ENCODE data around the gene RCN2.

Gene RCN2

DNA sequence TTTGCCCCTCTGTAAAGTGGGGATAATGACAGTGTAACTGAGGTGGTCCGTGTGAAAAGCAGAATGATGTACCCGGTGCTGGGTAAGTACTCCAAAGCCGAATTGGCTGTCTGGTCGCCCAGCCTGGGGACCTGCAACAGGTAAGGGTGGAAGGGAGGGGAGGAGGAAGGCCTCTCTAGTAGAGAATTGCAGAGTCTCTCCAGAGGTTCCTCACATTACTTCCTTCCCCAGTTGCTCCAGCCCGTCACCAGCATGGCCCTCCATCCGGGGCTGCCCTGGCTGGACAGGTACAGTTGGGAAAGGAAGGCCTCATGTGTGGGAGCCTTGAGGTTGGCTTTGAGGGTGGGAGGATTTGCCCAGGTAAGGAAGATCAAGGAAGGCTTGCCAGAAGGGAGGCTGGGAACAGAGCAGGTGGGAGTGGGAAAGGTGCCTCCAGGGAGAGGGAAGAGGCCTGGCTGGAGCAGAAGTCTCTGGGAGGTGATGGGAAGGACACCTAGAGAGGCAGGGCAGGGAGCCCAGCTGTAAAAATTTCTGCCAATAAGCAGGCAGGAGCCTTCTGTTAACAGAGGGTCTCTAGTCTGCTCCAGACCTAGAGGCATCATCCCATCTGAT, 61.7 kb downstream of the RCN2 start:
- no peaks in the 10 kb centered on the region for H3K27me3 ChIP-seq (ENCODE audit: control insufficient read depth in 1 of 2, insufficient read depth in 2 of 2, low read length in 2 of 2)
- H3K36me3 ChIP-seq (ENCODE audit: control insufficient read depth in 1 of 2, insufficient read depth in 2 of 2, low read length in 2 of 2) = no peaks in the 10 kb centered on the region
- H3K4me1 ChIP-seq (ENCODE audit: control insufficient read depth in 1 of 2, insufficient read depth in 2 of 2, low read length in 2 of 2) = peaks cover 9 to 25% of the 10 kb centered on the region in 2 donors
- H3K27ac ChIP-seq (ENCODE audit: low read depth, low read length) = no peak overlapping the region
- H3K9me3 ChIP-seq (ENCODE audit: control insufficient read depth in 1 of 2, low read length in 2 of 2) = no peaks in the 10 kb centered on the region
- no peak overlapping the region for H3K4me3 ChIP-seq (ENCODE audit: low read depth in 1 of 2, low read length in 2 of 2)
- no peak overlapping the region for H3K9ac ChIP-seq (ENCODE audit: low read depth in 1 of 2, low read length in 2 of 2)

DNA sequence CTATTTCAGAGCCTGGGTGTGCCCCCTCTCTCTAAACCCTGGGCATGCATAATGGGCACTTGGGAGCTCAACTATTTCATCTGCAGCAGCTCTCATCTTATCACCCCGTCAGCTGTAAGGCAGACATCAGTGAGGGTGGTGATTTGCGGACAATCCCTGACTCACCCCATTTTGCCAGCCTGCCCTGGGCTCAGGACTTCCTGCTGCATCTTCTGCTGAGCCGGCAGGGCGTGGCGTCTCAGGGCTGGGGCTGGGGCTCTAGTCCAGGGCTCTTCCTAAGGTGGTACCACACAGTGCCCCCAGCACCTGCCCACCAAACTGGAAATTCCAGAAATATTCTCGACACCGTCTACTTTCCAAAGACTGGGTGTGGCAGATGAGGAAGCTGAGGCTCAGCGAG, 62.5 kb downstream of the RCN2 start:
- H3K4me1 ChIP-seq (ENCODE audit: control insufficient read depth in 1 of 2, insufficient read depth in 2 of 2, low read length in 2 of 2) = peaks cover 1 to 17% of the 10 kb centered on the region in 2 donors
- H3K27ac ChIP-seq (ENCODE audit: low read depth, low read length) = no peak overlapping the region
- H3K9ac ChIP-seq (ENCODE audit: low read depth in 1 of 2, low read length in 2 of 2) = no peak overlapping the region
- H3K4me3 ChIP-seq (ENCODE audit: low read depth in 1 of 2, low read length in 2 of 2) = no peak overlapping the region
- no peaks in the 10 kb centered on the region for H3K27me3 ChIP-seq (ENCODE audit: control insufficient read depth in 1 of 2, insufficient read depth in 2 of 2, low read length in 2 of 2)
- H3K9me3 ChIP-seq (ENCODE audit: control insufficient read depth in 1 of 2, low read length in 2 of 2) = no peaks in the 10 kb centered on the region
- no peaks in the 10 kb centered on the region for H3K36me3 ChIP-seq (ENCODE audit: control insufficient read depth in 1 of 2, insufficient read depth in 2 of 2, low read length in 2 of 2)

DNA sequence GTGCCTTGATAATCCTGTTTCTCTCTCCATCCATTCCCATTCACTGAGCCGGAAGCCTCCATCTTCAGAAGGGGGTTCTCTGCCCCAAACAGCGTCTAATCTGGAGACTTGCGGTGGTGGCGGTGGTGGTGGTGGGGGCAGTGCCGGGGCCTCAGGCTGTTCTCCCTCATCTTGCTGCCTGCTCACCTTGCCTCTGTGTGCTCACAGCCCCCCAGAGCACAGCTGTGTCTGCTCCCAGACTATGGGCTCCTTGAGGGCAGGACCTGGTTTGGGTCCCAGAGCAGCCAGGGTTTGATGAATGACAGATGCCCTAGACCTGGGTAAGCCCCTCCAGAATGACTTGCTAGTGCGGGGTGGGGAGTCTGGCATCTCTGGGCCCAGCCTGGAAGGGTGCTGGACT, 62.9 kb downstream of the RCN2 start:
- peaks cover 0 to 17% of the 10 kb centered on the region in 2 donors for H3K4me1 ChIP-seq (ENCODE audit: control insufficient read depth in 1 of 2, insufficient read depth in 2 of 2, low read length in 2 of 2)

DNA sequence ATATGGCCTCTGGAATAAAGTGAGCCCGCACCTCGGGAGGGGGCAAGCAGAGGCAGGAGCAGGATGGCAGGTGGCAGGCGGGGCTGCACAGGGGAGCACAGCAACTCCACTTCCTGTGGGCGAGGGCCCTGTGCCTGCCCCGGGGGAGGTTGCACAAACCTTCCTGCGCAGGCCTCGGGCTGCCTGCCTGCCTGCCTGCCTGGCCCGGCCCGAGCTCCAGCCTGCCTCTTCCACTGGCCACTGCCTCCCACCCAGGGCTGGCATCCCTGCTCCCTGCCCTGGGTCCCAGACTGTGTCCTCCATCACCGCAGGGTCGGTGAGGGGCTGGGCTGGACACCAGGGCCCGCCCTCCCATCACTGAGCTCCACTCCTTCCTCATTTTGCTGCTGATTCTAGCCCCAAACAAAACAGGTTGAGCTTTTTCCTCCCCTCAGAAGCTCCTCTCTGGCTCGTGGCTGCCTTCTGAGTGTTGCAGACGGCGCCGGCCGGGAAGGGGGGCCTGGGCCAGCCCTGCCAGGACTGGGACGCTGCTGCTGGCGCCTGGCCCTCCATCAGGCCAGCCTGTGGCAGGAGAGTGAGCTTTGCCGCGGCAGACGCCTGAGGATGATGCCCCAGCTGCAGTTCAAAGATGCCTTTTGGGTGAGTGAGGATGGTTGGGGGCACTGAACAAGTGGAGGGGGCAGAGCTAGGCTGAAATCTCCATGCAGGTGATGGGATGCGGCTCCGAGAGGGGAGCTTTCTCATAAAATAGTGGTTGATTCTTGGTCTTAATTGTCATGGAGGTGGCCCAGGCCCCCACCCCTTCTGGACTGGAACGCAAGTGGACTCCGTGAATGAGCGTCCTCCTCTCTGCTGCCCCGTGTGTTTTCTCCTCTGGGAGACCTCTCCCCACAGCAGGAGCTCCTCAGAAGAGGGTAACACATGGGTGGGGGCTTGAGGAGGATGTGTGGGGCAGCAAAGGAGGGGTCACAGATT, 63.7 kb downstream of the RCN2 start, which contains the start of gene PSTPIP1:
TSS of gene PSTPIP1 (plus strand) at position 156 of the 975 bp plus-strand sequence. CDS start at position 604, 448 bp downstream.
- Histone ChIP-seq H3K4me1 (ENCODE audit: control insufficient read depth in 1 of 2, insufficient read depth in 2 of 2, low read length in 2 of 2) (peaks cover 0 to 17% of the 10 kb centered on the region in 2 donors), H3K4me3 (ENCODE audit: low read depth in 1 of 2, low read length in 2 of 2) (peak within 1 kb of the TSS; percentile 52 to 62), H3K27me3 (ENCODE audit: control insufficient read depth in 1 of 2, insufficient read depth in 2 of 2, low read length in 2 of 2) (no peaks in the 10 kb centered on the region), H3K9ac (ENCODE audit: low read depth in 1 of 2, low read length in 2 of 2) (peak within 1 kb of the TSS; percentile 46 to 63), H3K27ac (ENCODE audit: low read depth, low read length) (peak within 1 kb of the TSS; percentile 32), H3K36me3 (ENCODE audit: control insufficient read depth in 1 of 2, insufficient read depth in 2 of 2, low read length in 2 of 2) (no peaks in the 10 kb centered on the region), H3K9me3 (ENCODE audit: control insufficient read depth in 1 of 2, low read length in 2 of 2) (no peaks in the 10 kb centered on the region)

More for the DNA sequence above, 62.9 kb downstream of the RCN2 start:
- H3K9me3 ChIP-seq (ENCODE audit: control insufficient read depth in 1 of 2, low read length in 2 of 2) = no peaks in the 10 kb centered on the region
- no peaks in the 10 kb centered on the region for H3K36me3 ChIP-seq (ENCODE audit: control insufficient read depth in 1 of 2, insufficient read depth in 2 of 2, low read length in 2 of 2)
- H3K27me3 ChIP-seq (ENCODE audit: control insufficient read depth in 1 of 2, insufficient read depth in 2 of 2, low read length in 2 of 2) = no peaks in the 10 kb centered on the region
- no peak overlapping the region for H3K27ac ChIP-seq (ENCODE audit: low read depth, low read length)
- peak overlapping the region in 1 of 2 donors; percentile 46 for H3K9ac ChIP-seq (ENCODE audit: low read depth in 1 of 2, low read length in 2 of 2)
- no peak overlapping the region for H3K4me3 ChIP-seq (ENCODE audit: low read depth in 1 of 2, low read length in 2 of 2)

DNA sequence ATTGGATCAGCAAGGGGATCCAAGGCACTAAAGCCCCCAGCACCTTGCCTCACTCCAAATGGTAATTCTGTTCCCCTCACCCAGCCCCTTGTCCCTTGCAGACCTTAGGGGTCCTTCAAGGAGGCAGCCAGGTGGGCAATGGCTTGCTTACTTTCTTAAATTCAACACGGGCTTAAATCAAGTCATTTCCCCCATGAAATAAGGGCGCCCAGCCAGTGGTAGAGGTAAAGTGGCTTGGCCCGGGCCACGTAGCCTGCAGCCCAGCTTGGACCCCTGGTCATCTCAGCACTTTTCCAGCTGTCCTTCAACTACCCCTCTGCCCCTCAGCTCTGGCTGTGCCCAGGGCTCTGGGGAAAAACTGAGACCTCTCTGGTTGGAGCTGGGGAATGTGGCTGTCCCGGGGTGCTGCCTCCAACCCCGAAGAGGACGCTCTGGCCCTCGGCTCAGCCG, 64.6 kb downstream of the RCN2 start:
- no peaks in the 10 kb centered on the region for H3K27me3 ChIP-seq (ENCODE audit: control insufficient read depth in 1 of 2, insufficient read depth in 2 of 2, low read length in 2 of 2)
- H3K9me3 ChIP-seq (ENCODE audit: control insufficient read depth in 1 of 2, low read length in 2 of 2) = no peaks in the 10 kb centered on the region
- peaks cover 0 to 17% of the 10 kb centered on the region in 2 donors for H3K4me1 ChIP-seq (ENCODE audit: control insufficient read depth in 1 of 2, insufficient read depth in 2 of 2, low read length in 2 of 2)
- H3K9ac ChIP-seq (ENCODE audit: low read depth in 1 of 2, low read length in 2 of 2) = peak overlapping the region; percentile 46 to 54
- peak overlapping the region; percentile 52 to 62 for H3K4me3 ChIP-seq (ENCODE audit: low read depth in 1 of 2, low read length in 2 of 2)
- H3K36me3 ChIP-seq (ENCODE audit: control insufficient read depth in 1 of 2, insufficient read depth in 2 of 2, low read length in 2 of 2) = no peaks in the 10 kb centered on the region
- H3K27ac ChIP-seq (ENCODE audit: low read depth, low read length) = no peak overlapping the region

DNA sequence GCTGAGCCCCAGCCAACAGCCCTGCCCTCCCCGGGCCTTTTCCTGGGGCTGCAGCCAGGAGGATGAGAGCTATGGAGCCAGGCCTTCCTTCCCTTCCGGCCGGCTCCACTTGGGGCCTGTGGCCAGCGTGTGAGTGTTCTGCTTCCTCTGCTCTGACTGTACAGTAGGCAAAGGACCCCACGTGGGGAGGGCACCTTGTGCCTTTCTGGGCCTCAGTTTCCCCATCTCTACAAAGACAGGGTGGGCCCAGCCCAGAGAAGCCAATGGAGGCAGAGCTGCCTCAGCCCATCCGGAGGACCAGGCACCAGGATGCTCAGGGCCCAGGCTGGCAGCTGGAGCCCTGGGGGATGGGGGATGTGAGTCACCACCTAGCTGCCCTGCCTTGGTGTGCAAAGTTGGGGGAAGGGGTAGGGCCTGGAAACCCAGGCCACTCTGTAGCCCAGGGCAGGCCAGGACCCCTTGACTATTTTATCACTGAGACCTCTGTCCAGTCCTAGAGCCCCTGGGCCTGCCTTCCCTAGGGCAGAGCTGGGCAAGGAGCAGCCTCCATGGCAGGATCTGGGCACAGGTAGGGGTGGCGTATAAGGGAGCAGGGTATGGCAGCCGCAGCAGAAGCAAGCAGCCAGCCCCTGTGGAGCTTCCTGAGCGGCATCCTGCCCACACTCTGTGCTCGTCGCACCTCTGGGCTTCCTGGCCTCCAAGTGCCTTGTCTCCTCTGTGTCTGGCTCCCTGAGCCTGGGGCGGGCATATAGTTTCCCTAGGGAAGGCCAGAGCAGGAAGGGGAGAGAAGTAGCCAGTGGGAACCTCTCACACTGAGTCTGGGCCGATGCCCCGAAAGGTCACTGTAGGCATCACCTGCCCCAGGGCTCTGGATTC, 65.2 kb downstream of the RCN2 start:
- peaks cover 0 to 20% of the 10 kb centered on the region in 2 donors for H3K4me1 ChIP-seq (ENCODE audit: control insufficient read depth in 1 of 2, insufficient read depth in 2 of 2, low read length in 2 of 2)
- H3K27me3 ChIP-seq (ENCODE audit: control insufficient read depth in 1 of 2, insufficient read depth in 2 of 2, low read length in 2 of 2) = no peaks in the 10 kb centered on the region
- H3K27ac ChIP-seq (ENCODE audit: low read depth, low read length) = no peak overlapping the region

DNA sequence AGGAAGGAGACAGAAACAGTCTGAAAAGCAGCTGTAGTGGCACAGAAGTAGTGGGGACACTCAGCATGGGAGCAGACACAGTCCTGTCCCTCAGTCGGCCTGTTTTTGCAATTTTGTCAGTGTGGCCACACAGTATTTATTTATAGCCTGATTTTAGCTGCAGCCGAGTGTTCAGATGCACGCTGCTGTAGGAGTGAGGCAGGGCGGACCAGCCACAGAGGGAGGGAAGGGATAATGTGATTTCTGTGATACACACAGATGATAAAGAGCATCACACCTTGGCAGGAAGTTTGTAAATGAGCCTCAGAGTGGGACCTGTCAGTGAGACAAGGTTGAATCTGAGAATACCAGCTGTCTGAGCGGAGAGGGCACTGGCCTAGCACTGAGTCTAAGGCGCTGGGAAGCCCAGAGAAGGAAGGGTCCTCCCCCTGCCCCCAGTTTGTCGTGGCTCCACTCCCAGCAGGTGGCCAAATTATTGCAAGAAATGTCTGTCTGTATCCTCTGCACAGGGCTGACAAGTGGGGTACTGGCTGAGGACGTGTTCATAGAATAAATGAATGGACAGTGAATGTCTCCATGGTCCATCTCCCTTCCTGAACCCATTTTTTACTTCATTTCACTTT, 67.2 kb downstream of the RCN2 start:
- H3K4me3 ChIP-seq (ENCODE audit: low read depth in 1 of 2, low read length in 2 of 2) = no peak overlapping the region
- no peaks in the 10 kb centered on the region for H3K27me3 ChIP-seq (ENCODE audit: control insufficient read depth in 1 of 2, insufficient read depth in 2 of 2, low read length in 2 of 2)
- H3K4me1 ChIP-seq (ENCODE audit: control insufficient read depth in 1 of 2, insufficient read depth in 2 of 2, low read length in 2 of 2) = peaks cover 6 to 26% of the 10 kb centered on the region in 2 donors
- H3K9me3 ChIP-seq (ENCODE audit: control insufficient read depth in 1 of 2, low read length in 2 of 2) = no peaks in the 10 kb centered on the region
- H3K27ac ChIP-seq (ENCODE audit: low read depth, low read length) = no peak overlapping the region
- H3K36me3 ChIP-seq (ENCODE audit: control insufficient read depth in 1 of 2, insufficient read depth in 2 of 2, low read length in 2 of 2) = no peaks in the 10 kb centered on the region
- no peak overlapping the region for H3K9ac ChIP-seq (ENCODE audit: low read depth in 1 of 2, low read length in 2 of 2)

More for the DNA sequence above, 65.2 kb downstream of the RCN2 start:
- H3K9ac ChIP-seq (ENCODE audit: low read depth in 1 of 2, low read length in 2 of 2) = peak overlapping the region; percentile 46 to 54
- H3K36me3 ChIP-seq (ENCODE audit: control insufficient read depth in 1 of 2, insufficient read depth in 2 of 2, low read length in 2 of 2) = no peaks in the 10 kb centered on the region
- H3K4me3 ChIP-seq (ENCODE audit: low read depth in 1 of 2, low read length in 2 of 2) = peak overlapping the region; percentile 52 to 62
- no peaks in the 10 kb centered on the region for H3K9me3 ChIP-seq (ENCODE audit: control insufficient read depth in 1 of 2, low read length in 2 of 2)

DNA sequence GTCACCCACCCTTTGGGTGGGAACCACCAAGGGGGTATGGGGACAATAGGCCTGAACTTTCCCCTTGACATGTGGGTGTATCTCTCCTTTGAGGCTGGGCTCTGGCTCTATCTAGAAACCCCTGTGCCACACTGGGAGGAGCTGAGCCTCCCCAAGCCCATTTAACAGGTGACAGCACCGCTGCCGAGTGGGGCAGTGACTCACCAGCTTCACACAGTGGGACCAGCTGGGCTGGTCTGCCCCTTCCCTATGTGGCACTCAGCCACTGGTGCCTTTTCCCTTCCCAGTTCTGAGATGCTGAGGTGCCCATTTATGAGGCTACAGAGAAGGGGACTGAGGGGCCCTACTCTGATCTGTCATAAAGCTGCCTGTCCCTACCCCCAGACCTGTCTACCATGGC, 68.4 kb downstream of the RCN2 start:
- Histone ChIP-seq H3K4me3 (ENCODE audit: low read depth in 1 of 2, low read length in 2 of 2) (no peak overlapping the region), H3K27me3 (ENCODE audit: control insufficient read depth in 1 of 2, insufficient read depth in 2 of 2, low read length in 2 of 2) (no peaks in the 10 kb centered on the region), H3K27ac (ENCODE audit: low read depth, low read length) (no peak overlapping the region), H3K9ac (ENCODE audit: low read depth in 1 of 2, low read length in 2 of 2) (no peak overlapping the region), H3K4me1 (ENCODE audit: control insufficient read depth in 1 of 2, insufficient read depth in 2 of 2, low read length in 2 of 2) (peaks cover 6 to 20% of the 10 kb centered on the region in 2 donors), H3K9me3 (ENCODE audit: control insufficient read depth in 1 of 2, low read length in 2 of 2) (no peaks in the 10 kb centered on the region), H3K36me3 (ENCODE audit: control insufficient read depth in 1 of 2, insufficient read depth in 2 of 2, low read length in 2 of 2) (no peaks in the 10 kb centered on the region)

DNA sequence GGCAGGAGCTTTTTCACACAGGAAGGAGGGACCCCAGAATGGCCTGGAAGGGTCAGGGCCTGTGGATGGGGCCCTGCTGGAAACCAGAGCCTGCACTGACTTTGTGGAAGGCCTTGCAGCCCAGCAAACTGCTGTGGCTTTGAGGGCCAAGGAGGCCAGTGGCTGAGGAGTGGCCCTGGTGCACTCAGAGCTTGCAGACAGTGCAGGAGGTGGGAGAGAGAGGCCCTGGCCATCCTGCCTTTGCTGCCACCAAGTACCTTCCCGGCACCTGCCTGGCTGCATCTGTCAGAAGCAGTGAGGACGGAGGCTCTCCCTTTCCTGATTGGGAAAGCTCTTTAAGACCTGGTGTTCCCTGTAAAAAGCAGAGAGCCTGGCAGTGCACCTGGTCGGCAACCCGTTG, 69.8 kb downstream of the RCN2 start:
- Histone ChIP-seq H3K9me3 (ENCODE audit: control insufficient read depth in 1 of 2, low read length in 2 of 2) (no peaks in the 10 kb centered on the region), H3K4me1 (ENCODE audit: control insufficient read depth in 1 of 2, insufficient read depth in 2 of 2, low read length in 2 of 2) (peaks cover 6 to 18% of the 10 kb centered on the region in 2 donors), H3K27me3 (ENCODE audit: control insufficient read depth in 1 of 2, insufficient read depth in 2 of 2, low read length in 2 of 2) (no peaks in the 10 kb centered on the region), H3K36me3 (ENCODE audit: control insufficient read depth in 1 of 2, insufficient read depth in 2 of 2, low read length in 2 of 2) (no peaks in the 10 kb centered on the region), H3K9ac (ENCODE audit: low read depth in 1 of 2, low read length in 2 of 2) (no peak overlapping the region), H3K4me3 (ENCODE audit: low read depth in 1 of 2, low read length in 2 of 2) (no peak overlapping the region), H3K27ac (ENCODE audit: low read depth, low read length) (no peak overlapping the region)
